Cerebellar cortex (tissue), 1 donor: ENCODE data around the gene RERE.

ENCODE experiments used
- DNase-seq: peaks from one replicate; pipeline ENCODE4 v3.0.0-alpha.2; 2015; ENCODE audit warnings: low spot score

The RERE gene

GRCh38 chr1:8423692-8424538, 393.5 kb downstream of the RERE start:
- peak; percentile 65 for DNase-seq

GRCh38 chr1:8423269-8423691, 394.2 kb downstream of the RERE start:
- no peak for DNase-seq

- DNase-seq = peak; percentile 47
Measured at GRCh38 chr1:8422510-8423268, 394.8 kb downstream of the RERE start.

- peak; percentile 78 for DNase-seq
Measured at GRCh38 chr1:8421721-8422120, 395.7 kb downstream of the RERE start.

GRCh38 chr1:8420318-8420717, 397.1 kb downstream of the RERE start:
- no peak for DNase-seq

- no peak for DNase-seq
Measured at GRCh38 chr1:8419861-8420260, 397.6 kb downstream of the RERE start.

GRCh38 chr1:8419172-8419571, 398.3 kb downstream of the RERE start:
- DNase-seq = peak; percentile 21

- DNase-seq = peak; percentile 7
Measured at GRCh38 chr1:8418301-8418700, 399.1 kb downstream of the RERE start.

GRCh38 chr1:8417625-8418024, 399.8 kb downstream of the RERE start:
- no peak for DNase-seq

- DNase-seq = no peak
Measured at GRCh38 chr1:8416881-8417280, 400.6 kb downstream of the RERE start.

DNA sequence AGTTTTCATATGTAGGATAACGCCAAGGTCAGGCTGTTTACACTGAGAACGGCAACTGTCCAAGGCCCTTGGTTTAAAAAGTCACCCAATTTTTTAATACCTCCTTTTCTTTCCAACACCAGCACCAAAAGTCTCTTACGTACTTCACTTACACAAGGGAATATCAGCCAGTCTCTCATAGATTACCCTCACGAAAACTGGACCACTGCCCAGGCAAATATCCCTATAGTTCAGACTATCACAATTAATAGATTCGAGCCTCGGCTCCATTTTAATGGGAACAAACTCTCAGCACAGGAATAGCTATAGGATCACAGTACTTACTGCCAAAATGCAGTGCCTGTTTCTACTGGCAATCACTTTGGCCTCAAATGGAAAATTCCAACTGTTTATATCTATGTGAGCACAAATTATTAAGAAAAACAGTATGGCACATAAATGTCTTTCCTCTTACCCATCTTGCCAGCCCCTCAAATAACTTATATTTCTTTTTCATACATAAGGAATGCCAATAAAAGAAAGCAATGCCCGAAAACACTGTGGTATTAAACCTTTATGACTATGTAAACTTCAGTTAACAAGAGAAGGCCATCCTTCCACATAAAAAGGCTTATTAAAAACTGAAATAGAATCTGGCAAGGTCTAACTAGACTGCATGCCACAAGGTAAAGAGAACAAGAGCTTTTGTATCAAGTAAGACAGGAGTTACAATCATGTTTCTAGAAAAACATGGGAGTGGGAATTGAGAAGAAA, 401.7 kb downstream of the RERE start:
- DNase-seq = no peak

DNA sequence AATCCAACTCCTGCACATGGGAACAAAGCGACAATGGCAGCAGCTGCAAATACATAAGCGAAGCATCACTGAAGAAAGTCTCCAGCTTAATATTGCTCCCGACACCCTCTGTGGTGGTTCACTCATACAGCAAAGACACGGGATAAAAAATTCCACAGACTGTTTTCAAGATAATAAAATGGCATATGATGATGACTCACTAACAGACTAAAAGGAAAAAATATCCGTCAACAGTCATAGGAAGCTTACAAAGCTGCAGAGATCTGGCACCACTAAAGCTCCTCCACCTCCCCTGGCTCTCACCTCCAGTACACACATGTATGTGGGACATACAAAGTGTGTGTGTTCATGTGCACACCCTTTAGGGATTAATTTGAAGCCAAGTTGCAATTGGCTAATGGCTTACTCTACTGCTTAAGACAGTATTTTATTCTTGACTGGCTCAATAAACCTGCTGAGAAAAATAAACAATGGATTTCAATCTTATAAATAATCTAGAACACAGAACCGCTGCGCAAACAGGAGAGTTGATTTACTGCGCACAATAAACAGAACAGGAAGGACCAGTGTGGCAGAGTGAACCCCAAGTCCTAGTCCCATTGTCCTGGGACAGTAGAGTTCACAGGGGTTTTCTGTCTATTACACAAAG, 405.1 kb downstream of the RERE start:
- no peak for DNase-seq

DNA sequence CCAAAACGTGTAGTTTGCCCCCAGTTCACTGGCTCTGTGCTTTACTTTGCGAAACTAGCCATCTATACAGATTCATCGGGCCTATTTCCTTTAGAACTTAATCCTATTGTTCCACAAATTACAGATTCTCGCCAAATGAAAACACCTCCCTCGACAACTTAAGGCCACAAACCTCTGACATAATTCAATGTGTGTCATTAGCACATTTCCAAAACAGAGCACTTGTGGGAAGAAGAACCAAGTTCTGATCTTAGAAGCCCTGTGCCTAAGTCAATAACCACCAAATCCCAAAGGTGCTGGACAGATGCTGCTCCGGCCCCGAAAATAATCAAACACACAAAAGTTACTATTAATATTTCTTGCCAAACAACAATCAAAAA, 405.6 kb downstream of the RERE start:
- no peak for DNase-seq

DNA sequence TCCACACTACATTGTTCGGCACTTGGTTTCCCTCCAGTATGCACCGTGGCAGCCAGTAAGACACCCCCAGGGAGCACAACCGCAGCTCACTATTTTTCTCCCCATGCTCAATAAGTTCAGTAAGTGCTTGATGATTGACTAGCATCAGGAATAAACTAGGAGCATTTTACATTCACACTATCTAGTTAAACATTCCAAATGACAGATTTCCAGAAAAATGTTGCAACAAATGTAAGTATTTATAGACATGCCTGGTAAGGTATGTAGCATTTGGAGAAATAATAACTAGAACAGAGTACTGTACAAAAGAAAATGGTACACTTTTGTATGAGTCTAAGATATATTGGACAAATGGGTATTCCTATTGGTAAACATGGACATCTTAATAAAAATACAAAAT, 406.6 kb downstream of the RERE start:
- no peak for DNase-seq

DNA sequence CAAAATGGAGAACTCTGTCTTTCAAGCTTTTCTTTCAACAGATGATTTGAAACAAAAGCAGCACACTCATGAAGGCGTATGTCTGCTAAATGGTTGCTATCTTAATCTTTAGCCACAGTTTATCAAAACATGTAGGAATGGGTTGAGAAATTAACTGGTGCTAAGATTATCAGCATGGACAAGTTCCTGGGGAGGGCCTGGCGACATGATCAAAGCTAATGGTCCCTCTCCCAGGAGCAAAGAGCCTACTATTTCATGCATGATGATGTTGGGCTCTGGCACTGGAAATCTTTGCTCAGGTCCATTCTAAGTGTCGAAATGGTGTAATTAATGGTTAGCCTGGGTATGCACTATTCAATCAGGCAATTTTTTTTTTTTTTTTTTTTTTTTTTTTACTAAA, 407.8 kb downstream of the RERE start:
- no peak for DNase-seq

DNA sequence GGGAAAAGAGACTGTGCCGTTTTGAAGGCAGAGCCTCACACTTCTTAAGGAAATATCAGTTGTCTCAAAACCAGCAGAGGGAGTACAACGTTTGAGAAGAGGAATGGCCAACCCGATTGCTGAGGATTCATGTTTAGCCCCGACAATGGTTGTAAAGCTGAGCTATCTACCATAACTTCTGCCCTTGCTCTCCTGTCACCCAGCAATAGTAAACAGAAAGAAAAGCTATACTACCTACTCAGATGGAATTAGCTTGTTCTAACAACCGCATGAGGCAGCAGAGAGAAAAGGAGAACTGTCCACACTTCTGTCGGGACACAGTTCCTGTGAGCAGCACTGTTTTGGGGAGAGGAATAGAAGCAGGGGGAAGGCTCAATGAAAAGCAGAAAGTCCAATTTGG, 408.3 kb downstream of the RERE start:
- DNase-seq = peak; percentile 69

DNA sequence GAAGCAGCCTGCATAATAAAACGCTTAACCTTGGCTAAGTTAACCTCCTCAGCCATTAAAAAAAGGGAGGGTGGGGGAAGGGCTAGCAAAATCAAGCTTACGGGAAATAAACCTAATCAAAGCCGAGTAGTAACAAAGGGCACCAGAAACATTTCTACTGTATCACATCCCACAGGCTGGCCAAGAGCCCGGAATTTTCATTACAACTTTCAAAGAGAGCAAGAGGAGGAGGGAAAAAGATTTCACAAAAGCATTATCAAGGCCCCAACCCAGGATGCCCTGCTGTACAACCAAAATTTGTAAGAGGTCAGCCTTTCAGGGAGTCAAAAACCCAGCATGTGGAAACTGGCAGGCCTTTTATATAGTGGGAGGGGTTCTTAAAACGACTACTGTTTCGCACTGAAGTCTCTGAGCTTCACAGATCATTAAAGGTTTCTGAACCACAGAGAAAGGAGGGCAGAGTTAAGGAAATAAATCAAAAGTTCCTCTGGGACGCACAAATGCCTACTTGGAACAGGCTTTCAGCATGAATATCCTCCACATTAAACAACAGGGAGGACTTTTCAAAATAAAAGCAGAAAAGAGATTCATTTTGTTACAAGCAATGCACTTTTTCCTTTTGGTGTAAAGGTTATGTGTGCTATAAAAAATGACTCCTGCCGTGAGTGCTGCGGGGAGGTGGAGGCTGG, 409.1 kb downstream of the RERE start:
- no peak for DNase-seq

- DNase-seq = no peak
Measured at GRCh38 chr1:8407652-8408051, 409.8 kb downstream of the RERE start.

DNA sequence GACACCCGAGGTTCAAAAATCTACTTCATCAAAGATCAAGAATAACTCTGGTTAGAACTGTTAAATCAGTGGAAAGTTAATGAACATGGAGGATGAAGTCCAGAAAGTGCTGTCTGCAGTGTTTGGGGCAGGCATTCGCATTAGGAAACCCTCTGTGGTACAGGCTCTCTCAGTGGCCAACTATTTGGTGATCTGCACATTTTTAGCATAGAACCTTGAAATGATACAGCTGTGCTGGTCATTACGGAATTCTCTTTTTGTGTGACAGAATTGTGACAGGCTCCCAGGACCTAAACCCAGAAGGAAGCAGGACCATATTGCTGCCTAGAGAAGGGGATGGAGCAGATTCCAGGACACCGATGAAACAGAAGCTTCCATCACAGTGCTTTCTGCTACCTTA, 410.5 kb downstream of the RERE start:
- DNase-seq = no peak

DNA sequence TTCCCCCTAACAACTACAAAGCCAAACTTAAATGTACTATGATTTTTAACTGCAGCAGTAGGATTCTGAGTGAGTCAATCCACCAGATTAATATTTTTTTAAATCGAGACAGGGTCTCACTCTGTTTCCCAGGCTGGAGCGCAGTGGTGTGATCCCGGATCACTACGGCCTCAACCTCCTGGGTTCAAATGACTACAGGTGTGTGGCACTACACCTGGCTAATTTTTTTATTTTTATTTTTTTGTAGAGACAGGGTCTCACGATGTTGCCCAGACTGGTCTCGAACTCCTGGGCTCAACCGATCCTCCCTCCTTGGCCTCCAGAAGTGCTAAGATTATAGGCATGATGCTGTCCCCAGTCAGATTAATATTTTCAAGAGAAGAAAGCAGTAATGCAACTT, 411.4 kb downstream of the RERE start:
- DNase-seq = no peak
